Hematopoietic multipotent progenitor cell treated with erythropoietin and hydrocortisone succinate and interleukin-3 and kit ligand, for 17 days (in vitro differentiated cells): ENCODE measurements around the gene SSH2.
"Not testable (repeated sequence)": the region's sequence is repeated elsewhere in the genome, so short reads cannot be mapped to it uniquely, and the experiment has no call there.

Source experiments
- DNase-seq: peaks from one replicate; pipeline ENCODE4 v3.0.0-alpha.2; 2015; ENCODE audit warnings: low spot score

Gene SSH2

DNA sequence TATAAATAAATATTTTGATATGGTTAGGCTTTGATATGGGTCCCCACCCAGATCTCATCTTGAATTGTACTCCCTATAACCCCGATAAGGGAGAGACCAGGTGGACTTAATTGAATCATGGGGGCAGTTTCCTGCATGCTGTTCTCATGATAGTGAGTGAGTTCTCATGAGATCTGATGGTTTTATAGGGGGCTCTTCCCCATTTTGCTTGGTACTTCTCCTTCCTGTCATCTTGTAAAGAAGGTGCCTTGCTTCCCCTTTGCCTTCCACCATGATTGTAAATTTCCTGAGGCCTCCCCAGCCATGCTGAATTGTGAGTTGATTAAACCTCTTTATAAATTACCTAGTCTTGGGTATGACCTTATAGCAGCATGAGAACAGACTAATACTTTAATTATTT, 55.7 kb downstream of the SSH2 start:
- DNase-seq = not testable (repeated sequence)

- no peak for DNase-seq
Measured at GRCh38 chr17:29873476-29873875, 56.6 kb downstream of the SSH2 start.

- no peak for DNase-seq
Measured at GRCh38 chr17:29870836-29871465, 59.1 kb downstream of the SSH2 start.

- no peak for DNase-seq
Measured at GRCh38 chr17:29867643-29868181, 62.3 kb downstream of the SSH2 start.

DNA sequence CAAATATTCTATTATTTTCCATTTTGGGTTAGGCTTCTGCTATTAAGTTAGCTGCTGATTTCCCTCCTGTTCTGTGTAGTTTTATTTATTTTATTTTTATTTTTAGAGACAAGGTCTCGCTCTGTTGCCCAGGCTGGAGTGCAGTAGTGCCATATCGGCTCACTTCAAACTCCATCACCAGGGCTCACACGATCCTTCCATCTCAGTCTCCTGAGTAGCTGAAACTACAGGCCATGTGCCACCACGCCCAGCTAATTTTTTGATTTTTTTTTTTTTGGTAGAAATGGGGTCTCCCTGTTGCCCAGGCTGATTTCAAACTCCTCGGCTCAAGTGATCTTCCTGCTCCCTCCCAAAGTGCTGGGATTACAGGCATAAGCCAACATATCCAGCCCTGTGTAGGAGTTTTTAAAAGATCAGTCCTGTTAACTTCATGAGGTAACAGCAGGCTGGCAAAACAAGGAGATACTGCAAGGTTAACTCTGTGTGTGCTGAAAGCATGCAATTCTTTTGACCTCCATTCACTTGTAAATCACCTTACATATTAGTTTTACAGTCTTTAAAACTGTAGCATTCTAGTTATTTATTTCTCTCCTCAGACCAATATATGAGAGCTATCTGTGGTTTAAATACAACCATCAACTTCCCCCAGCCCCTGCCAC, 63.2 kb downstream of the SSH2 start:
- DNase-seq = no peak

GRCh38 chr17:29864615-29865014, 65.4 kb downstream of the SSH2 start:
- DNase-seq = no peak

DNA sequence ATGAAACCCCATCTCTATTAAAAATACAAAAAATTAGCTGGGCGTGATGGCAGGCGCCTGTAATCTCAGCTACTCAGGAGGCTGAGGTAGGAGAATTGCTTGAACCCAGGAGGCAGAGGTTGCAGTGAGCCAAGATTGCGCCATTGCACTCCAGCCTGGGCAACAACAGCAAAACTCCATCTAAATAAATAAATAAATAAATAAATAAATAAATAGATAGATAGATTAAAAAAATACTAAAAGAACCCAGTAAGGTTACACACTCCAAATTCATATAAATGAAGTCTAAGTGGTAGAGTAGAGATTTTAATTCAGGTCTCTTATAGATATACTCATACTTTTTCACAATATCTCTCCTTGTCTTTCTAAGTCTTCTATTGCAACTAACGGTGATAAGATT, 65.9 kb downstream of the SSH2 start:
- DNase-seq = not testable (repeated sequence)

DNA sequence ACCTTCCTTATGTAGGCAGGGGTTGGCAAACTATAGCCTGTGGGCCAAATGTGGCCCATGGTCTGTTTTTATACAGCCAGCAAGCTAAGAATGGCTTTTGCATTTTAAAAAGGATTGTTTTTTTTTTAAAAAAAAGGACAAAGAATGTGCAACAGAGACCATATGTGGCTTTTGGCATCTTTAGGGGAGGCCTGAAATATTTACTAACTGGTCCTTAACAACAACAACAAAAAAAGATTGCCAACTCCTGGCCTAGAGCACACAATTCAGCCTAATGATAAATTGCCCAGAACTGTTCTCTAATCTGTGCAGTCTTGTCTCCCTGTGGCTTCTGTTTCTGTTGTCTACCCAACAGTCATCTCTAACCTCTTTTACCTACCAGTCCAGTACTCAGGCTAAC, 67.1 kb downstream of the SSH2 start:
- DNase-seq = no peak

DNA sequence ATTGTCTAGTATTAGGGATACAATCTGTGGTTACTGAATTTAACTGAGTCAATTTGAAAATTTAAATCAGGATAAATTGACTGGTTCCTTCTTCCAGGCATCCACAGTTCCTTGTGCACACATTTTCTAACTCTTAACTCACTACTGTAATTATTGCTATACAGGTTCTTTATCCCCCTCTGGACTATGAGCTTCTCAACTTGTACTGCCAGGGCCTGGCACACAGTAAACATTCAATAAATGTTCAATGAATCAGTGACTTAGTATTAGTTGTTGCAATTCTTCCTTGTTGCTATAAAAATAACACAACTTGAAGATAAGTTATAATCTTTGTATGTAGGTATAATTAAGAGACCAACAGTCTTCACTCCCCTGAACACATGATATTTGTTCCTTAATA, 67.9 kb downstream of the SSH2 start:
- DNase-seq = no peak

DNA sequence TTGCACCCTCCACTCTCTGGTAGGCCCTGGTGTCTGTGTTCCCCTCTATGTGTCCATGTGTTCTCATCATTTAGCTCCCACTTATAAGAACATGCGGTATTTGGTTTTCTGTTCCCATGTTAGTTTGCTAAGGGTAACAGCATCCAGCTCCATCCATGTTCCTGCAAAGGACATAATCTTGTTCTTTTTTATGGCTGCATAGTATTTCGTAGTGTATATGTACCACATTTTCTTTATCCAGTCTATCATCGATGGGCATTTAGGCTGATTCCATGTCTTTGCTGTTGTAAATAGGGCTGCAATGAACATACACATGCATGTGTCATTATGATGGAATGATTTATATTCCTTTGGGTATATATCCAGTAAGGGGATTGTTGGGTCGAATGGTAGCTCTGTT, 70.6 kb downstream of the SSH2 start:
- DNase-seq = not testable (repeated sequence)

DNA sequence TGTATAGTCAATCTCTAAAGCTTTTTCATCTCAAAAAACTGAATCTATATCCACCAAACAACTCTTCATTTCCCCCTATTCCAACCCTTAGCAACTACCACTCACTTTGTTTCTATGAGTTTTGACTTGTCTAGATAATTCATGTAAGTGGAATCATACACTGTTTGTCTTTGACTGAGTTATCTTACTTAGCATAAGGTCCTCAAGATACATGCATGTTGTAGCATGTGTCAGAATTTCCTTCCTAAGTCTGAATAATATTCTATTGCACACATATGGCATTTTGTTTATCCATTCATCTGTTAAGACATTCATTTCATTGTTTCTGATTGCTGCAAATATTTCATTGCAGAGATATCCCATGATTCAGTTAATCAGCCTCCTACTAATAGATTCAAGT, 72.2 kb downstream of the SSH2 start:
- no peak for DNase-seq

DNA sequence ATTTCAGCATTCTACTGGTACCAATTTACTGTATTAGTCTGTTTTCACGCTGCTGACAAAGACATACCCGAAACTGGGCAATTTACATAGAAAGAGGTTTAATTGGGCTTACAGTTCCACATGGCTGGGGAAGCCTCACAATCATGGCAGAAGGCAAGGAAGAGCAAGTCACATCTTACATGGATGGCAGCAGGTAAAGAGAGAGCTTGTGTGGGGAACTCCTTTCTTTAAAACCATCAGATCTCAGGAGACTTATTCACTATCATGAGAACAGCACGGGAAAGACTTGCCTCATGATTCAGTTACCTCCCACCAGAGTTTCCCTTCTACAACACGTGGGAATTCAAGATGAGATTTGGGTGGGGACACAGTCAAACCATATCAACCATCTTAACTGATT, 72.9 kb downstream of the SSH2 start:
- not testable (repeated sequence) for DNase-seq

DNA sequence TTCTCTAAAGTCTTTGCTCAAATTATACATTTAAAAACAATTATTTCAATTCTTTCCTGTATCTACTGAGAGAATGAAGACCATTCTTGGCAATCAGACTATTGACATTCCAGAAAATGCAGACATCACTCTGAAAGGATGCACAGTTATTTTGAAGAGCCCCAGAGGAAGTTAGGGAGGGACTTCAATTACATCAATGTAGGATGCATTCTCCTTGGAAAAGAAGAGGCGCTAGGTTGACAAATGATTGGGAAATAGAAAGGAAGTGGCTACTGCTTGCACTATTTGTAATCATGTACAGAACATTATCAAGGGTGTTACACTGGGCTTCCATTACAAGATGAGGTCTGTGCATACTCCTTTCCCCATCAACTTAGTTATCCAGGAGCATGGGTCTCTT, 74.3 kb downstream of the SSH2 start:
- DNase-seq = no peak

GRCh38 chr17:29848737-29849136, 81.3 kb downstream of the SSH2 start:
- DNase-seq = no peak

- no peak for DNase-seq
Measured at GRCh38 chr17:29847527-29848400, 82.3 kb downstream of the SSH2 start.

DNA sequence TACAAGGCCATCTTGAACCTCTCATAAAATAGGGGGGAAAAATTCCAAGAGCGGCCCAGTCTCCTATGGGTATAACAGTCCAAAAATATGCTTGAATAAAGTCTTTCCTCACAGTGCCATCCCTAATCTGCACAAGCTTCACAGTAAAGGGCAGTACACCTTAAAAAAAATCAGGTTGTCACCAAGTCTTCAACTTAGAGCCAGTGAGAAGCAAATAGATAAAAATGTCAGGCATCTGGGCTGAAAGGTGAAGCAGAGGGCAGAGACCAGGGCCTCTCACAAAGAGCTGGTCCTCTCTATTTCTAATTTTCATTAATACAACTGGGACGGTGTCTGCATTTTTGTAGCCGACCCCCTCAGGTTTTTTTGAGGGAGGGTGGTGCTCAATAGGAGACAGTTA, 82.9 kb downstream of the SSH2 start:
- no peak for DNase-seq

GRCh38 chr17:29846298-29846697, 83.7 kb downstream of the SSH2 start:
- DNase-seq = no peak

- no peak for DNase-seq
Measured at GRCh38 chr17:29844339-29845048, 85.5 kb downstream of the SSH2 start.

DNA sequence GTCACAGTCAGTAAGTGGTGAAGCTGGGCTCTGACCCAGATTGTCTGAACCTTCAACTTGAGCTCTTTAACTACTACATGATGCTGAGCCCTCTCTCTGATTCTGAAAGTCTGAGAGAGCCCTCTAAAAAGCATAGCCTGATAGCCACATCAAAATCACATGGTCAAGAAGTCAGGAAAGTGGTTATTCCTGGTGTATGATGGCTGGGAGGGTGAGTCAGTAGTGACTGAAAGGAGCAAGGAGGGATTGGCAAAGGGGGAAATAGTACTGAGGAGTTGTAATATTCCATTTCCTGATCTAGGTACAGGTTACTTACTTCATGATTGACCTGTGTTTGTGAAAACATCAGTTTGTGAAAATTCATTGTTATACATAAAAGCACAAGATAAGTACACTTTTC, 89.1 kb downstream of the SSH2 start:
- no peak for DNase-seq

DNA sequence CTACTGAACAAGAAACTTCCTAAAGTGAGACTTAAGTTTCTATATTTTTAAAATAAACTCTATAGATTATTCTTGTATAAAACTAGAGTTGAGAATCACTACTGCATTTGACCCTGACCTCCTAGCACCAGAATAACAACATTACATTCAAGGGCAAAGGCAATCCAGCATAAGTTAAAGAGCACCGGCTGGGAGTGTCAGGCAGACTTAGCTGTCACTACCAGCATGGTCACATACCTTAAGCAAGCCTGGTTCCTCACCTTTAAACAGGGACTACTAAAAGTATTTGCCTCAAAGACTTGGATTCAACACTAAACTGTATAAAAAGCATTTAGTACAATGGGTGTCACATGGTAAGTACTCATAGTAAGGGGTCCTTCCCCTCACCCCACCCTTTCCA, 90.4 kb downstream of the SSH2 start:
- no peak for DNase-seq

DNA sequence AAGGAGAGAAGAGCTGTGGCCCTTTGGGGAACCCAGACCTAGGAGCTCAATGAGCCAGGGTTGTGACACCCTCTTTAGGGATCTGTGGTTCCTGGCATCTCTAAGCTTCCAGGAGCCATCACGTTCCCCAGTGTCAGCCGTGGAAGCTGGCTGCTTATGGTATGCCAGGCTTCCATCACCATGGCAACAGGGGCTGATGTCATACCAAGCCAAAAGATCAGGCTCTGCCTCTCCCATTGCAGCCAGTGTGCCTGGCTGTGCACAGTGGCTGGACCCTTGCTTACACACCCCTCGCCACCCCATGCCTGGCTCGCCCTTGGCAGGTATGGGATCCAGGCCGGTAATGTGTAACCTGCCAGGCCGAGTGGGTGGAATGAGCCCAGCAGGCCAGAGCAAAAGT, 91.1 kb downstream of the SSH2 start:
- no peak for DNase-seq

GRCh38 chr17:29837531-29837930, 92.5 kb downstream of the SSH2 start:
- DNase-seq = no peak
